NCI-H748 (cell line): ENCODE results near the gene ZNF106.

Experiments used
- DNase-seq: peaks from one replicate; lab custom pipeline; 2025; ENCODE audit not compliant: unreplicated experiment; lab: John Stamatoyannopoulos, UW

Gene ZNF106

GRCh38 chr15:42373274-42373673 is 117.7 kb downstream of the ZNF106 start:
- DNase-seq, result no peak

- no peak for DNase-seq
These were observed 119.8 kb downstream of the ZNF106 start for GRCh38 chr15:42371096-42371495.

- no peak for DNase-seq
These were observed 122.8 kb downstream of the ZNF106 start for GRCh38 chr15:42368096-42368495.

- no peak for DNase-seq
These were observed 123.9 kb downstream of the ZNF106 start for GRCh38 chr15:42367041-42367440.

GRCh38 chr15:42365921-42366550 is 124.9 kb downstream of the ZNF106 start:
- DNase-seq, result no peak

- DNase-seq, result no peak
These were observed 126.4 kb downstream of the ZNF106 start for GRCh38 chr15:42364529-42364928.

GRCh38 chr15:42363942-42364341 is 127.0 kb downstream of the ZNF106 start:
- DNase-seq, result no peak

GRCh38 chr15:42363487-42363886 is 127.5 kb downstream of the ZNF106 start:
- no peak for DNase-seq
